SK-N-SH treated with all-trans-retinoic acid at 6 μM for 48 hours (cell line): Measurements from ENCODE around the gene MARCHF11.

Experiments
- CREB5 ChIP-seq: fragments of 250-450 bp; sonication (Bioruptor Pico); IDR thresholded peaks from 2 replicates; pipeline ENCODE4 v1.5.1; 2020; ENCODE audit warnings: low read depth, mild to moderate bottlenecking, moderate library complexity
- CSDC2 ChIP-seq: fragments of 250-450 bp; sonication (Bioruptor Pico); IDR thresholded peaks from 2 replicates; pipeline ENCODE4 v1.5.0; 2020; ENCODE audit warnings: mild to moderate bottlenecking, moderate library complexity
- TCF4 ChIP-seq: fragments of 250-450 bp; sonication (Bioruptor Pico); IDR thresholded peaks from 2 replicates; pipeline ENCODE4 v1.8.0; 2021; ENCODE audit warnings: mild to moderate bottlenecking, moderate library complexity, borderline replicate concordance
- ZC3H10 ChIP-seq: fragments of 250-450 bp; sonication (Bioruptor Pico); IDR thresholded peaks from 2 replicates; pipeline ENCODE4 v1.5.1; 2021; ENCODE audit warnings: mild to moderate bottlenecking, moderate library complexity
- ZFP30 ChIP-seq: fragments of 450-650 bp; formaldehyde crosslinking; IDR thresholded peaks from 2 replicates; pipeline ENCODE4 v1.5.0; 2022; ENCODE audit warnings: mild to moderate bottlenecking, moderate library complexity
- ZNF8 ChIP-seq: fragments of 450-650 bp; formaldehyde crosslinking; IDR thresholded peaks from 2 replicates; pipeline ENCODE4 v1.5.0; 2020; ENCODE audit warnings: mild to moderate bottlenecking, moderate library complexity

- TF ChIP-seq TCF4 (no peak), CSDC2 (CRISPR knock-in tag) (no peak), ZC3H10 (no peak), ZFP30 (CRISPR knock-in tag) (no peak), CREB5 (CRISPR knock-in tag) (no peak), ZNF8 (CRISPR knock-in tag) (no peak)
Observed at GRCh38 chr5:16179936-16180788, 571 bp upstream of the MARCHF11 start.
